ENCODE measurements around the gene SCFD2. TPM values are rescaled to one million over a fixed set of nuclear protein-coding genes. Genes with fewer than 3 reads are reported as not detected.

The SCFD2 gene
- total RNA-seq, 1 experiment from 2014 or later = 7.4 TPM

DNA sequence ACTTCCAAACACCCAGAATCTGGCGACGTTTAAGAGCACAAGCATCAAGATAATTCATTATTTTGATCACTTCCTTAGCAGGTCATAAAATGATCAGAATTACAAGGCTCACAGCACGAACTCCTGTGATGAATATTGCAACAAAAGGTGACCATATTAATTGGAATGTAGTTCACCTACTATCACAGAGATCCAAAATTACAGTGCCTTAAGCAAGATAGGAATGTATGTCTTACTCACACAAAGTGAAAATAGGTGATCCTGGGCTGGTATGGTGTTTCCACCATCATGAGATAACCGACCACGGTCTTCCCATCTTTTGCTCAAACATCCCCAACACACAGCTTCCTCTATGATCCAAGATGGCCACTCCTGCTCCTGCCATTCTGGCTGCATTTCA is 131.2 kb downstream of the SCFD2 start:
- TF ChIP-seq, protein P1, sequence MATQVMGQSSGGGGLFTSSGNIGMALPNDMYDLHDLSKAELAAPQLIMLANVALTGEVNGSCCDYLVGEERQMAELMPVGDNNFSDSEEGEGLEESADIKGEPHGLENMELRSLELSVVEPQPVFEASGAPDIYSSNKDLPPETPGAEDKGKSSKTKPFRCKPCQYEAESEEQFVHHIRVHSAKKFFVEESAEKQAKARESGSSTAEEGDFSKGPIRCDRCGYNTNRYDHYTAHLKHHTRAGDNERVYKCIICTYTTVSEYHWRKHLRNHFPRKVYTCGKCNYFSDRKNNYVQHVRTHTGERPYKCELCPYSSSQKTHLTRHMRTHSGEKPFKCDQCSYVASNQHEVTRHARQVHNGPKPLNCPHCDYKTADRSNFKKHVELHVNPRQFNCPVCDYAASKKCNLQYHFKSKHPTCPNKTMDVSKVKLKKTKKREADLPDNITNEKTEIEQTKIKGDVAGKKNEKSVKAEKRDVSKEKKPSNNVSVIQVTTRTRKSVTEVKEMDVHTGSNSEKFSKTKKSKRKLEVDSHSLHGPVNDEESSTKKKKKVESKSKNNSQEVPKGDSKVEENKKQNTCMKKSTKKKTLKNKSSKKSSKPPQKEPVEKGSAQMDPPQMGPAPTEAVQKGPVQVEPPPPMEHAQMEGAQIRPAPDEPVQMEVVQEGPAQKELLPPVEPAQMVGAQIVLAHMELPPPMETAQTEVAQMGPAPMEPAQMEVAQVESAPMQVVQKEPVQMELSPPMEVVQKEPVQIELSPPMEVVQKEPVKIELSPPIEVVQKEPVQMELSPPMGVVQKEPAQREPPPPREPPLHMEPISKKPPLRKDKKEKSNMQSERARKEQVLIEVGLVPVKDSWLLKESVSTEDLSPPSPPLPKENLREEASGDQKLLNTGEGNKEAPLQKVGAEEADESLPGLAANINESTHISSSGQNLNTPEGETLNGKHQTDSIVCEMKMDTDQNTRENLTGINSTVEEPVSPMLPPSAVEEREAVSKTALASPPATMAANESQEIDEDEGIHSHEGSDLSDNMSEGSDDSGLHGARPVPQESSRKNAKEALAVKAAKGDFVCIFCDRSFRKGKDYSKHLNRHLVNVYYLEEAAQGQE (IDR thresholded peaks at IDR 0.05; ENCODE audit: insufficient read depth in 1 of 2, low read depth in 2 of 2, low read length in 1 of 2) = no peak
- TF ChIP-seq TCF7L2 (IDR thresholded peaks at IDR 0.05; ENCODE audit: low read depth, low read length) = no peak
- TF ChIP-seq, protein P2, sequence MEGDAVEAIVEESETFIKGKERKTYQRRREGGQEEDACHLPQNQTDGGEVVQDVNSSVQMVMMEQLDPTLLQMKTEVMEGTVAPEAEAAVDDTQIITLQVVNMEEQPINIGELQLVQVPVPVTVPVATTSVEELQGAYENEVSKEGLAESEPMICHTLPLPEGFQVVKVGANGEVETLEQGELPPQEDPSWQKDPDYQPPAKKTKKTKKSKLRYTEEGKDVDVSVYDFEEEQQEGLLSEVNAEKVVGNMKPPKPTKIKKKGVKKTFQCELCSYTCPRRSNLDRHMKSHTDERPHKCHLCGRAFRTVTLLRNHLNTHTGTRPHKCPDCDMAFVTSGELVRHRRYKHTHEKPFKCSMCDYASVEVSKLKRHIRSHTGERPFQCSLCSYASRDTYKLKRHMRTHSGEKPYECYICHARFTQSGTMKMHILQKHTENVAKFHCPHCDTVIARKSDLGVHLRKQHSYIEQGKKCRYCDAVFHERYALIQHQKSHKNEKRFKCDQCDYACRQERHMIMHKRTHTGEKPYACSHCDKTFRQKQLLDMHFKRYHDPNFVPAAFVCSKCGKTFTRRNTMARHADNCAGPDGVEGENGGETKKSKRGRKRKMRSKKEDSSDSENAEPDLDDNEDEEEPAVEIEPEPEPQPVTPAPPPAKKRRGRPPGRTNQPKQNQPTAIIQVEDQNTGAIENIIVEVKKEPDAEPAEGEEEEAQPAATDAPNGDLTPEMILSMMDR (IDR thresholded peaks at IDR 0.05) = no peak
- TF ChIP-seq POLR2AphosphoS5 (IDR thresholded peaks at IDR 0.05; ENCODE audit: low read depth, low read length) = no peak
- no peak for TF ChIP-seq SIN3A (IDR thresholded peaks at IDR 0.05; ENCODE audit: borderline replicate concordance, insufficient read depth, low read depth, low read length)
- BruUV-seq (replicated peaks) = no TSS peak
- in situ Hi-C loops (cut with HindIII; ENCODE audit: low pct_unique_long_range_greater_than_20kb, low sequenced_read_pairs) (no loop called here), intact Hi-C loops (cut with micrococcal nuclease; ENCODE audit: unreplicated experiment) (no loop called here)
- POLR2A ChIA-PET = no interaction called here
- H3K27me3 ChIP-seq (ENCODE audit: control insufficient read depth, insufficient read depth, low read length) = no peaks in the 10 kb centered on the region
- H3K27ac ChIP-seq (ENCODE audit: low read length) = no peak overlapping the region
- H3K4me3 ChIP-seq (ENCODE audit: low read depth in 2 of 2, low read length in 2 of 2) = no peak overlapping the region
- ATAC-seq = no peak
- no peak for DNase-seq (ENCODE audit: low read depth, low spot score)
- CTCF ChIA-PET = no interaction called here
- no peaks in the 10 kb centered on the region for H3K4me1 ChIP-seq (ENCODE audit: control insufficient read depth, insufficient read depth, low read length)
- no peaks in the 10 kb centered on the region for H3K36me3 ChIP-seq (ENCODE audit: control insufficient read depth, insufficient read depth, low read length)
- H3K9me3 ChIP-seq (ENCODE audit: control insufficient read depth, insufficient read depth, low read depth, low read length) = no peaks in the 10 kb centered on the region

DNA sequence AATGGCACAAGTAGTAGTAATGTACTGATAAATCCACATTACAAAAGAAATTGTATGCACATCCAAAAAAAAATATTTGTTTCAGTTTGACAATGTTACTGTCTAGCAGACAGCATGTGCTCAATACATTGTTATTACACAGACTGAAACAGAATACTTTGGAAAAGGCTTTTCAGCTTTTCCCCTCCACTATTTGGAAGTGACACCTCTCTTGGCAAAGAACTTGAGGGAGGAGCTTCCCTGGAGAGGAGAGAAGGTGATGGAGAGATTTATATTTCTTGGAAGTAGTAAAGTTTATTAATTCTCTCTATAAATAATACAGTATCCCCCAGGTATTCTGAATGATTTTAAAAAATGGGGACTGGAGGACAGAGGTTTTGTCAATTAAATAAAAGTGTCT is 131.8 kb downstream of the SCFD2 start:
- in situ Hi-C loops (cut with HindIII; ENCODE audit: low pct_unique_long_range_greater_than_20kb, low sequenced_read_pairs) (no loop called here), intact Hi-C loops (cut with micrococcal nuclease; ENCODE audit: unreplicated experiment) (no loop called here)
- ChIA-PET CTCF (no interaction called here), POLR2A (no interaction called here)
- no peak overlapping the region for H3K4me3 ChIP-seq (ENCODE audit: low read depth in 2 of 2, low read length in 2 of 2)
- no peak overlapping the region for H3K27ac ChIP-seq (ENCODE audit: low read length)
- H3K9me3 ChIP-seq (ENCODE audit: control insufficient read depth, insufficient read depth, low read depth, low read length) = no peaks in the 10 kb centered on the region
- H3K27me3 ChIP-seq (ENCODE audit: control insufficient read depth, insufficient read depth, low read length) = no peaks in the 10 kb centered on the region
- TF ChIP-seq SIN3A (IDR thresholded peaks at IDR 0.05; ENCODE audit: borderline replicate concordance, insufficient read depth, low read depth, low read length) = no peak
- BruUV-seq (replicated peaks) = no TSS peak
- DNase-seq (ENCODE audit: low read depth, low spot score) (no peak), ATAC-seq (no peak)
- no peaks in the 10 kb centered on the region for H3K4me1 ChIP-seq (ENCODE audit: control insufficient read depth, insufficient read depth, low read length)
- H3K36me3 ChIP-seq (ENCODE audit: control insufficient read depth, insufficient read depth, low read length) = no peaks in the 10 kb centered on the region

DNA sequence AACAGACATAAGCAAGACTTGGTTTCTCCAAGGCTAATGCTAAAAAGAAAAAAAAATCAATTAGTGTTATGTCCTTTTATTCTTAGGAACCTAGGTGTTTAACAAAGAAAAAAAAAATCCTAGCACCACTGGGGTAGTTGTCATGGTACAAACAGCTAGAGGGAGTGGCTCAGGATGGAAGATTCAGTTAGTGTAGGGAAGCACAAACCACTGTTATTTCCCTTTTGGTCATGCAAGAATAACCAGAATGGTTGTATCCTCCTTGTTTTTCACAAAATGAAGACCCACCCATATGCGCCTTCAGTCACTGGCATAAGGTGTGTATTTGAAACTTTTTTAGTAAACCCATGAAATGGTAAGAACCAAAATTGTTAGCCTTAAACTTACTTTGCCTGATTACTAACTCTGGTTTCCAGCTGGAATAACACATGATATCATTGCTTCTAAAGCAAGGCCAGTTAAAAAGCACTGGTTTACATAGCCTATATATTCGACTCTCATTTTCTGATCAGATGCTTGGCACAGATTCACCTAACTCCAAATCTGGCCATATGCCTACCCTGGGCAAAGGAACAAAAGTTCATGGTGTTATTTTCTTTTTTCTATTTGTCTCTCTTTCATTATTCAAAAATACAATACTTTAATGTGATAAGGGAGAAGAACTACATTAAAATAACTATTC is 132.6 kb downstream of the SCFD2 start:
- H3K4me3 ChIP-seq (ENCODE audit: low read depth in 2 of 2, low read length in 2 of 2) = no peak overlapping the region
- POLR2A ChIA-PET = no interaction called here
- no peak for DNase-seq (ENCODE audit: low read depth, low spot score)
- intact Hi-C loops (cut with micrococcal nuclease; ENCODE audit: unreplicated experiment) (no loop called here), in situ Hi-C loops (cut with HindIII; ENCODE audit: low pct_unique_long_range_greater_than_20kb, low sequenced_read_pairs) (no loop called here)
- no peak for ATAC-seq
- no peaks in the 10 kb centered on the region for H3K4me1 ChIP-seq (ENCODE audit: control insufficient read depth, insufficient read depth, low read length)
- no peaks in the 10 kb centered on the region for H3K9me3 ChIP-seq (ENCODE audit: control insufficient read depth, insufficient read depth, low read depth, low read length)
- CTCF ChIA-PET = no interaction called here
- H3K27me3 ChIP-seq (ENCODE audit: control insufficient read depth, insufficient read depth, low read length) = no peaks in the 10 kb centered on the region
- TF ChIP-seq POLR2AphosphoS5 (IDR thresholded peaks at IDR 0.05; ENCODE audit: low read depth, low read length) (no peak), TCF7L2 (IDR thresholded peaks at IDR 0.05; ENCODE audit: low read depth, low read length) (no peak), SIN3A (IDR thresholded peaks at IDR 0.05; ENCODE audit: borderline replicate concordance, insufficient read depth, low read depth, low read length) (no peak)
- TF ChIP-seq, protein P2 (IDR thresholded peaks at IDR 0.05) = no peak
- TF ChIP-seq, protein P1 (IDR thresholded peaks at IDR 0.05; ENCODE audit: insufficient read depth in 1 of 2, low read depth in 2 of 2, low read length in 1 of 2) = no peak
- no peak overlapping the region for H3K27ac ChIP-seq (ENCODE audit: low read length)
- BruUV-seq (replicated peaks) = no TSS peak
- no peaks in the 10 kb centered on the region for H3K36me3 ChIP-seq (ENCODE audit: control insufficient read depth, insufficient read depth, low read length)
